ENCODE results near the gene DRD4. TPM values are rescaled to one million over a fixed set of nuclear protein-coding genes. Genes with fewer than 3 reads are reported as not detected.
A peak's percentile ranks its signal among the peaks of the same experiment; 100 is the strongest.

The DRD4 gene
- total RNA-seq, 1 donor from 2014 or later: not detected

GRCh38 chr11:609341-609811 is 27.7 kb upstream of the DRD4 start:
- H3K27ac ChIP-seq (ENCODE audit: low read depth, low read length): no peak overlapping the region
- no peaks in the 10 kb centered on the region for H3K27me3 ChIP-seq (ENCODE audit: control insufficient read depth in 3 of 3, insufficient read depth in 3 of 3, low read length in 3 of 3)
- no peak overlapping the region for H3K4me3 ChIP-seq (ENCODE audit: low read length in 3 of 3)
- peaks cover 71 to 79% (median 74%) of the 10 kb centered on the region in 3 donors for H3K36me3 ChIP-seq (ENCODE audit: control insufficient read depth in 3 of 3, insufficient read depth in 3 of 3, low read length in 3 of 3)
- H3K4me1 ChIP-seq (ENCODE audit: control insufficient read depth in 3 of 3, insufficient read depth in 3 of 3, low read length in 3 of 3): peaks cover 24 to 29% (median 26%) of the 10 kb centered on the region in 3 donors
- no peaks in the 10 kb centered on the region for H3K9me3 ChIP-seq (ENCODE audit: control insufficient read depth in 3 of 3, low read length in 3 of 3)
- no peak overlapping the region for H3K9ac ChIP-seq (ENCODE audit: low read depth in 1 of 3, low read length in 3 of 3)

- peaks cover 63 to 72% (median 65%) of the 10 kb centered on the region in 3 donors for H3K36me3 ChIP-seq (ENCODE audit: control insufficient read depth in 3 of 3, insufficient read depth in 3 of 3, low read length in 3 of 3)
- H3K9me3 ChIP-seq (ENCODE audit: control insufficient read depth in 3 of 3, low read length in 3 of 3): no peaks in the 10 kb centered on the region
- H3K4me3 ChIP-seq (ENCODE audit: low read length in 3 of 3): no peak overlapping the region
- peak overlapping the region in 1 of 3 donors; percentile 8 for H3K9ac ChIP-seq (ENCODE audit: low read depth in 1 of 3, low read length in 3 of 3)
- H3K27ac ChIP-seq (ENCODE audit: low read depth, low read length): no peak overlapping the region
- no peaks in the 10 kb centered on the region for H3K27me3 ChIP-seq (ENCODE audit: control insufficient read depth in 3 of 3, insufficient read depth in 3 of 3, low read length in 3 of 3)
- peaks cover 33 to 38% (median 35%) of the 10 kb centered on the region in 3 donors for H3K4me1 ChIP-seq (ENCODE audit: control insufficient read depth in 3 of 3, insufficient read depth in 3 of 3, low read length in 3 of 3)
Observed at GRCh38 chr11:610146-610801, 26.8 kb upstream of the DRD4 start.

- Histone ChIP-seq H3K4me1 (ENCODE audit: control insufficient read depth in 3 of 3, insufficient read depth in 3 of 3, low read length in 3 of 3) (peaks cover 35 to 44% (median 37%) of the 10 kb centered on the region in 3 donors), H3K4me3 (ENCODE audit: low read length in 3 of 3) (no peak overlapping the region), H3K9ac (ENCODE audit: low read depth in 1 of 3, low read length in 3 of 3) (peak overlapping the region in 1 of 3 donors; percentile 54), H3K27ac (ENCODE audit: low read depth, low read length) (no peak overlapping the region), H3K27me3 (ENCODE audit: control insufficient read depth in 3 of 3, insufficient read depth in 3 of 3, low read length in 3 of 3) (no peaks in the 10 kb centered on the region), H3K9me3 (ENCODE audit: control insufficient read depth in 3 of 3, low read length in 3 of 3) (no peaks in the 10 kb centered on the region), H3K36me3 (ENCODE audit: control insufficient read depth in 3 of 3, insufficient read depth in 3 of 3, low read length in 3 of 3) (peaks cover 55 to 64% (median 55%) of the 10 kb centered on the region in 3 donors)
Observed at GRCh38 chr11:611001-611996, 25.8 kb upstream of the DRD4 start.

- Histone ChIP-seq H3K27ac (ENCODE audit: low read depth, low read length) (peak overlapping the region; percentile 65), H3K36me3 (ENCODE audit: control insufficient read depth in 3 of 3, insufficient read depth in 3 of 3, low read length in 3 of 3) (peaks cover 44 to 54% (median 44%) of the 10 kb centered on the region in 3 donors), H3K9me3 (ENCODE audit: control insufficient read depth in 3 of 3, low read length in 3 of 3) (no peaks in the 10 kb centered on the region), H3K9ac (ENCODE audit: low read depth in 1 of 3, low read length in 3 of 3) (peak overlapping the region in 1 of 3 donors; percentile 54), H3K27me3 (ENCODE audit: control insufficient read depth in 3 of 3, insufficient read depth in 3 of 3, low read length in 3 of 3) (no peaks in the 10 kb centered on the region), H3K4me1 (ENCODE audit: control insufficient read depth in 3 of 3, insufficient read depth in 3 of 3, low read length in 3 of 3) (peaks cover 35 to 44% (median 37%) of the 10 kb centered on the region in 3 donors), H3K4me3 (ENCODE audit: low read length in 3 of 3) (peak overlapping the region in 2 of 3 donors; percentile 22 to 35)
Observed at GRCh38 chr11:612201-612960, 24.7 kb upstream of the DRD4 start.

GRCh38 chr11:612961-613300 is 24.1 kb upstream of the DRD4 start:
- H3K9me3 ChIP-seq (ENCODE audit: control insufficient read depth in 3 of 3, low read length in 3 of 3): no peaks in the 10 kb centered on the region
- no peak overlapping the region for H3K4me3 ChIP-seq (ENCODE audit: low read length in 3 of 3)
- H3K27me3 ChIP-seq (ENCODE audit: control insufficient read depth in 3 of 3, insufficient read depth in 3 of 3, low read length in 3 of 3): no peaks in the 10 kb centered on the region
- H3K9ac ChIP-seq (ENCODE audit: low read depth in 1 of 3, low read length in 3 of 3): peak overlapping the region in 1 of 3 donors; percentile 54
- H3K4me1 ChIP-seq (ENCODE audit: control insufficient read depth in 3 of 3, insufficient read depth in 3 of 3, low read length in 3 of 3): peaks cover 35 to 44% (median 37%) of the 10 kb centered on the region in 3 donors
- peaks cover 39 to 48% (median 39%) of the 10 kb centered on the region in 3 donors for H3K36me3 ChIP-seq (ENCODE audit: control insufficient read depth in 3 of 3, insufficient read depth in 3 of 3, low read length in 3 of 3)
- H3K27ac ChIP-seq (ENCODE audit: low read depth, low read length): peak overlapping the region; percentile 65

GRCh38 chr11:613369-613968 is 23.6 kb upstream of the DRD4 start:
- Histone ChIP-seq H3K36me3 (ENCODE audit: control insufficient read depth in 3 of 3, insufficient read depth in 3 of 3, low read length in 3 of 3) (peaks cover 33 to 44% (median 39%) of the 10 kb centered on the region in 3 donors), H3K27me3 (ENCODE audit: control insufficient read depth in 3 of 3, insufficient read depth in 3 of 3, low read length in 3 of 3) (no peaks in the 10 kb centered on the region), H3K4me1 (ENCODE audit: control insufficient read depth in 3 of 3, insufficient read depth in 3 of 3, low read length in 3 of 3) (peaks cover 35 to 44% (median 37%) of the 10 kb centered on the region in 3 donors), H3K9ac (ENCODE audit: low read depth in 1 of 3, low read length in 3 of 3) (no peak overlapping the region), H3K9me3 (ENCODE audit: control insufficient read depth in 3 of 3, low read length in 3 of 3) (no peaks in the 10 kb centered on the region), H3K27ac (ENCODE audit: low read depth, low read length) (peak overlapping the region; percentile 65), H3K4me3 (ENCODE audit: low read length in 3 of 3) (no peak overlapping the region)

- H3K36me3 ChIP-seq (ENCODE audit: control insufficient read depth in 3 of 3, insufficient read depth in 3 of 3, low read length in 3 of 3): peaks cover 27 to 38% (median 32%) of the 10 kb centered on the region in 3 donors
Observed at GRCh38 chr11:614021-614622, 22.9 kb upstream of the DRD4 start.

GRCh38 chr11:614623-615503 is 22.2 kb upstream of the DRD4 start:
- Histone ChIP-seq H3K36me3 (ENCODE audit: control insufficient read depth in 3 of 3, insufficient read depth in 3 of 3, low read length in 3 of 3) (peaks cover 24 to 33% (median 29%) of the 10 kb centered on the region in 3 donors), H3K9me3 (ENCODE audit: control insufficient read depth in 3 of 3, low read length in 3 of 3) (no peaks in the 10 kb centered on the region), H3K27ac (ENCODE audit: low read depth, low read length) (peak overlapping the region; percentile 92), H3K4me1 (ENCODE audit: control insufficient read depth in 3 of 3, insufficient read depth in 3 of 3, low read length in 3 of 3) (peaks cover 35 to 44% (median 37%) of the 10 kb centered on the region in 3 donors), H3K9ac (ENCODE audit: low read depth in 1 of 3, low read length in 3 of 3) (peak overlapping the region; percentile 85 to 92 (median 90)), H3K27me3 (ENCODE audit: control insufficient read depth in 3 of 3, insufficient read depth in 3 of 3, low read length in 3 of 3) (no peaks in the 10 kb centered on the region), H3K4me3 (ENCODE audit: low read length in 3 of 3) (peak overlapping the region; percentile 85 to 94 (median 91))

More at GRCh38 chr11:614021-614622, 22.9 kb upstream of the DRD4 start:
- H3K9me3 ChIP-seq (ENCODE audit: control insufficient read depth in 3 of 3, low read length in 3 of 3): no peaks in the 10 kb centered on the region
- peak overlapping the region; percentile 35 to 94 (median 91) for H3K4me3 ChIP-seq (ENCODE audit: low read length in 3 of 3)
- peak overlapping the region; percentile 53 to 90 (median 57) for H3K9ac ChIP-seq (ENCODE audit: low read depth in 1 of 3, low read length in 3 of 3)
- no peaks in the 10 kb centered on the region for H3K27me3 ChIP-seq (ENCODE audit: control insufficient read depth in 3 of 3, insufficient read depth in 3 of 3, low read length in 3 of 3)
- H3K4me1 ChIP-seq (ENCODE audit: control insufficient read depth in 3 of 3, insufficient read depth in 3 of 3, low read length in 3 of 3): peaks cover 35 to 44% (median 37%) of the 10 kb centered on the region in 3 donors
- H3K27ac ChIP-seq (ENCODE audit: low read depth, low read length): peak overlapping the region; percentile 51

Data from skeletal muscle tissue (tissue), 4 donors.